Measurements from ENCODE around the gene TRIM40. TPM values are rescaled to one million over a fixed set of nuclear protein-coding genes. Genes with fewer than 3 reads are reported as not detected.

TRIM40 gene
- total RNA-seq, 1 donor from 2014 or later: not detected

DNA sequence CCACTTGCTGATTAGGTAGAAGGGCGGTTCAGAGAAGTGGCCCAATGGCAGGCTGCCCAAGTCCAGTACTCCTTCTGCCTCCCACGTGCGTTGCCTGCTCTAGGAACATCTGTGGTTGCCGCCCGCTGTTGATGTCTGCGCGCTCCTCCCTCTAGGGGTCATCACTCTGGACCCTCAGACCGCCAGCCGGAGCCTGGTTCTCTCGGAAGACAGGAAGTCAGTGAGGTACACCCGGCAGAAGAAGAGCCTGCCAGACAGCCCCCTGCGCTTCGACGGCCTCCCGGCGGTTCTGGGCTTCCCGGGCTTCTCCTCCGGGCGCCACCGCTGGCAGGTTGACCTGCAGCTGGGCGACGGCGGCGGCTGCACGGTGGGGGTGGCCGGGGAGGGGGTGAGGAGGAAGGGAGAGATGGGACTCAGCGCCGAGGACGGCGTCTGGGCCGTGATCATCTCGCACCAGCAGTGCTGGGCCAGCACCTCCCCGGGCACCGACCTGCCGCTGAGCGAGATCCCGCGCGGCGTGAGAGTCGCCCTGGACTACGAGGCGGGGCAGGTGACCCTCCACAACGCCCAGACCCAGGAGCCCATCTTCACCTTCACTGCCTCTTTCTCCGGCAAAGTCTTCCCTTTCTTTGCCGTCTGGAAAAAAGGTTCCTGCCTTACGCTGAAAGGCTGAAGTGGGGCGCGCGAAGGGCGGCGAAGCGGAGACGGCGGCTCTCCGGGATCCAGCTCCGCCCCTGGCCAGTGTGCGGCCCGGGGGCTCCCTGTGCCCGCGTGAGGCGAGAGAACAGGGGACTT is 35.9 kb downstream of the TRIM40 start:
- Histone ChIP-seq H2AFZ (ENCODE audit: low read depth, low read length) (peak overlapping the region; percentile 59), H3K4me1 (ENCODE audit: insufficient read depth, low read length) (peaks cover 5% of the 10 kb centered on the region)
- FAIRE-seq: no peak

DNA sequence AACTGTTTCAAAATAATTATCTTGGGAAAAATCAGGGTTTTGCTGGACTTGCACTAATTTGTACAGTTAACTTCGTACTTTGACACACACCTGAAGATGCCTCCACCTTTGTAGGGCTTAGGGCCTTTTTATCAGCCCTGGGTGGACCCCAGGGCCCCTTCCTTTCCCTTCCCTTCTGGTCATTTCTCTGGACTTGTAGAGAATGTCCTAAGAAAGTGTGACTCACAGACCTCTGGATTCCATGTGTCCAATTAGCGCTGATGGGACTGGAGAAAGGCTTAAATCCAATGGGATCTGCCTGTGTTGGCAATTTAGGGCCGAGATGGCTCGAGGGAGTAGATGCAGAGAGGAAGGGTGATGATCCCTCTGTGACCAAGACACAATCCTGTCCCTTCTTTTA is 36.7 kb downstream of the TRIM40 start:
- peaks cover 66% of the 10 kb centered on the region for H3K27me3 ChIP-seq (ENCODE audit: insufficient read depth, low read length)

More for the DNA sequence above, 35.9 kb downstream of the TRIM40 start:
- no peak for DNase-seq (ENCODE audit: low read depth)
- H3K27ac ChIP-seq (ENCODE audit: low read depth, low read length): no peak overlapping the region
- H3K27me3 Mint-ChIP-seq (ENCODE audit: low read depth, unreplicated experiment): peaks cover 70% of the 10 kb centered on the region
- no peaks in the 10 kb centered on the region for H3K36me3 Mint-ChIP-seq (ENCODE audit: low read depth, unreplicated experiment)
- H4K20me1 ChIP-seq (ENCODE audit: insufficient read depth, low read length): no peaks in the 10 kb centered on the region
- no peak overlapping the region for H3K4me3 Mint-ChIP-seq (ENCODE audit: unreplicated experiment)
- H3K9ac ChIP-seq (ENCODE audit: low read length): no peak overlapping the region
- no peaks in the 10 kb centered on the region for H3K36me3 ChIP-seq (ENCODE audit: insufficient read depth, low read length)
- no peak overlapping the region for H3K4me3 ChIP-seq (ENCODE audit: insufficient read depth, low read depth, low read length)
- H3K79me2 ChIP-seq (ENCODE audit: insufficient read depth, low read length): no peaks in the 10 kb centered on the region
- no peaks in the 10 kb centered on the region for H3K4me1 Mint-ChIP-seq (ENCODE audit: low read depth, unreplicated experiment)
- H3K4me2 ChIP-seq (ENCODE audit: low read length): peak overlapping the region; percentile 58
- H3K9me3 Mint-ChIP-seq (ENCODE audit: unreplicated experiment): peaks cover 2% of the 10 kb centered on the region
- H3K27me3 ChIP-seq (ENCODE audit: insufficient read depth, low read length): peaks cover 65% of the 10 kb centered on the region
- H3K27ac Mint-ChIP-seq (ENCODE audit: unreplicated experiment): no peak overlapping the region
- no peaks in the 10 kb centered on the region for H3K9me3 ChIP-seq (ENCODE audit: insufficient read depth, low read depth, low read length)
- TF ChIP-seq, protein P1, sequence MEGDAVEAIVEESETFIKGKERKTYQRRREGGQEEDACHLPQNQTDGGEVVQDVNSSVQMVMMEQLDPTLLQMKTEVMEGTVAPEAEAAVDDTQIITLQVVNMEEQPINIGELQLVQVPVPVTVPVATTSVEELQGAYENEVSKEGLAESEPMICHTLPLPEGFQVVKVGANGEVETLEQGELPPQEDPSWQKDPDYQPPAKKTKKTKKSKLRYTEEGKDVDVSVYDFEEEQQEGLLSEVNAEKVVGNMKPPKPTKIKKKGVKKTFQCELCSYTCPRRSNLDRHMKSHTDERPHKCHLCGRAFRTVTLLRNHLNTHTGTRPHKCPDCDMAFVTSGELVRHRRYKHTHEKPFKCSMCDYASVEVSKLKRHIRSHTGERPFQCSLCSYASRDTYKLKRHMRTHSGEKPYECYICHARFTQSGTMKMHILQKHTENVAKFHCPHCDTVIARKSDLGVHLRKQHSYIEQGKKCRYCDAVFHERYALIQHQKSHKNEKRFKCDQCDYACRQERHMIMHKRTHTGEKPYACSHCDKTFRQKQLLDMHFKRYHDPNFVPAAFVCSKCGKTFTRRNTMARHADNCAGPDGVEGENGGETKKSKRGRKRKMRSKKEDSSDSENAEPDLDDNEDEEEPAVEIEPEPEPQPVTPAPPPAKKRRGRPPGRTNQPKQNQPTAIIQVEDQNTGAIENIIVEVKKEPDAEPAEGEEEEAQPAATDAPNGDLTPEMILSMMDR (IDR thresholded peaks at IDR 0.05; ENCODE audit: insufficient read depth, low read depth, low read length): no peak
- TF ChIP-seq EZH2 (IDR thresholded peaks at IDR 0.05; ENCODE audit: insufficient read depth, low read length): peak; percentile 89

More for the DNA sequence above, 36.7 kb downstream of the TRIM40 start:
- Mint-ChIP-seq H3K4me1 (ENCODE audit: low read depth, unreplicated experiment) (no peaks in the 10 kb centered on the region), H3K4me3 (ENCODE audit: unreplicated experiment) (no peak overlapping the region), H3K27ac (ENCODE audit: unreplicated experiment) (no peak overlapping the region), H3K27me3 (ENCODE audit: low read depth, unreplicated experiment) (peaks cover 68% of the 10 kb centered on the region), H3K36me3 (ENCODE audit: low read depth, unreplicated experiment) (no peaks in the 10 kb centered on the region), H3K9me3 (ENCODE audit: unreplicated experiment) (peaks cover 2% of the 10 kb centered on the region)
- no peak for FAIRE-seq
- no peaks in the 10 kb centered on the region for H3K9me3 ChIP-seq (ENCODE audit: insufficient read depth, low read depth, low read length)
- H3K79me2 ChIP-seq (ENCODE audit: insufficient read depth, low read length): no peaks in the 10 kb centered on the region
- no peaks in the 10 kb centered on the region for H3K36me3 ChIP-seq (ENCODE audit: insufficient read depth, low read length)
- no peak overlapping the region for H2AFZ ChIP-seq (ENCODE audit: low read depth, low read length)
- H3K4me3 ChIP-seq (ENCODE audit: insufficient read depth, low read depth, low read length): no peak overlapping the region
- H3K4me1 ChIP-seq (ENCODE audit: insufficient read depth, low read length): peaks cover 5% of the 10 kb centered on the region
- H3K4me2 ChIP-seq (ENCODE audit: low read length): no peak overlapping the region
- DNase-seq (ENCODE audit: low read depth): no peak
- no peak for TF ChIP-seq EZH2 (IDR thresholded peaks at IDR 0.05; ENCODE audit: insufficient read depth, low read length)
- TF ChIP-seq, protein P1 (IDR thresholded peaks at IDR 0.05; ENCODE audit: insufficient read depth, low read depth, low read length): no peak
- no peak overlapping the region for H3K27ac ChIP-seq (ENCODE audit: low read depth, low read length)
- H4K20me1 ChIP-seq (ENCODE audit: insufficient read depth, low read length): no peaks in the 10 kb centered on the region
- H3K9ac ChIP-seq (ENCODE audit: low read length): no peak overlapping the region

All from astrocyte (in vitro differentiated cells and primary cell).